Lung (tissue), 12 donors: ENCODE results near the gene CYSLTR2. TPM values are rescaled to one million over a fixed set of nuclear protein-coding genes. Genes with fewer than 3 reads are reported as not detected.

Source experiments
- ATAC-seq: fragments of 200-7000 bp; cut with Tn5 transposase; one replicate; pipeline ENCODE4 v1.9.1; 2020; ENCODE audit warnings: moderate number of reproducible peaks; ENCODE audit not compliant: insufficient read depth, low FRiP score
- DNase-seq, 3 donors: peaks; one replicate each; pipeline ENCODE4 v3.0.0-alpha.2; 2013 to 2017
- H3K27ac ChIP-seq, 2 donors: one replicate each; pipeline ENCODE4 v1.5.1; 2013; ENCODE audit warnings: mild to moderate bottlenecking in 2 of 2, moderate library complexity in 2 of 2, control low read depth in 1 of 2, inconsistent platforms in 1 of 2, low read depth in 1 of 2, low read length in 1 of 2
- H3K27me3 ChIP-seq, 3 donors: one replicate each; pipeline ENCODE4 v1.5.1; 2013; ENCODE audit warnings: low read length in 2 of 3; ENCODE audit not compliant: control insufficient read depth in 3 of 3, insufficient read depth in 3 of 3
- H3K36me3 ChIP-seq, 4 donors: one replicate each; pipeline ENCODE4 v1.5.1; 2013; ENCODE audit warnings: low read length in 4 of 4, mild to moderate bottlenecking in 1 of 4, moderate library complexity in 1 of 4; ENCODE audit not compliant: control insufficient read depth in 4 of 4, insufficient read depth in 4 of 4
- H3K4me1 ChIP-seq, 5 donors: one replicate each; pipeline ENCODE4 v1.5.1; 2013; ENCODE audit warnings: low read length in 5 of 5, mild to moderate bottlenecking in 2 of 5, moderate library complexity in 1 of 5; ENCODE audit not compliant: control insufficient read depth in 5 of 5, insufficient read depth in 5 of 5
- H3K4me3 ChIP-seq: one replicate; pipeline ENCODE4 v1.5.1; 2013; ENCODE audit warnings: mild to moderate bottlenecking, control low read depth, moderate library complexity
- H3K9ac ChIP-seq, 2 donors: one replicate each; pipeline ENCODE4 v1.5.1; 2013; ENCODE audit warnings: low read length in 2 of 2, control low read depth in 1 of 2; ENCODE audit not compliant: insufficient read depth in 1 of 2
- H3K9me3 ChIP-seq, 4 donors: one replicate each; pipeline ENCODE4 v1.5.1; 2013; ENCODE audit warnings: low read length in 3 of 4, mild to moderate bottlenecking in 1 of 4, moderate library complexity in 1 of 4; ENCODE audit not compliant: control insufficient read depth in 4 of 4, insufficient read depth in 3 of 4
- CTCF ChIP-seq: IDR thresholded peaks from 2 replicates; pipeline ENCODE4 v1.5.1; 2012; ENCODE audit warnings: mild to moderate bottlenecking; ENCODE audit errors: control extremely low read depth, extremely low read depth
- WGBS, 2 donors: extraction: QIAGEN DNeasy Blood & Tissue Kit; methylation state at CpG; one replicate each; pipeline ENCODE4 v1.1.7; 2013; 5-methylcytosine and 5-hydroxymethylcytosine counted together
- polyA plus RNA-seq, 2 donors: library from polyadenylated mRNA; stranded (reverse); fragments of 200-250 nt; gene quantifications; one replicate each; pipeline ENCODE4 v1.2.1, GENCODE V29; 2013
- total RNA-seq, 2 donors: library from RNA; depleted of rRNA in 1 of 2; stranded (reverse); fragments of >200 nt in 1 of 2; gene quantifications; one replicate each; pipeline ENCODE4 v1.2.1, GENCODE V29; 2014 to 2021
- donor health status: control.
- donor health status: control.
- donor health status: Bipolar disorder and iron deficiency.
- donor health status: healthy.
- donor health status: DM: yes; HTN: yes; CAD: no.

Gene CYSLTR2
- total and polyA plus RNA-seq, 4 donors: 0.32 to 0.92 (median 0.54) TPM

DNA sequence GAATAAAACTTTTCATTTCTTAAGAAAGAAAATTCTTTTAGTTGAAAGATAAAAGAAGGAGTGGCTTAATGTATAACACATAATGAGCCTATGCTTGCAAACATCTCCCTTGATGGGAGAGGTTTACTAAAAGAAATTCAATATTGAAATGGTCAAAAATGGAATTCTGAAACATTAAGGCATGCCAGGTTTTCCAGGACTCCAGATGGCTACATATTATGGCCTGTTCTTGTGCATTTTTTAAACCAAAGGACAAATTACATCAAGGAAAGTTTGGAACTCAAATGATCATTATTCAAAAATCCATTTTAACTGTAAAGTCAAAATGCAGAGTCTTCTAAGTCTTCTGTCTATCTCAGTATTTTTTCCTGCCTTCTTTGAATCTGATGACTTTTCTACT lies 19.1 kb upstream of the CYSLTR2 start:
- Histone ChIP-seq H3K27me3 (no peaks in the 10 kb centered on the region), H3K36me3 (no peaks in the 10 kb centered on the region), H3K27ac (no peak overlapping the region), H3K4me3 (no peak overlapping the region), H3K9me3 (peaks cover 2 to 9% (median 5%) of the 10 kb centered on the region in 4 donors), H3K9ac (no peak overlapping the region), H3K4me1 (no peaks in the 10 kb centered on the region)
- ATAC-seq: no peak
- no peak for TF ChIP-seq CTCF
- DNase-seq: no peak

- no peak for DNase-seq
Observed at GRCh38 chr13:48635478-48635877, 18.3 kb upstream of the CYSLTR2 start.

DNA sequence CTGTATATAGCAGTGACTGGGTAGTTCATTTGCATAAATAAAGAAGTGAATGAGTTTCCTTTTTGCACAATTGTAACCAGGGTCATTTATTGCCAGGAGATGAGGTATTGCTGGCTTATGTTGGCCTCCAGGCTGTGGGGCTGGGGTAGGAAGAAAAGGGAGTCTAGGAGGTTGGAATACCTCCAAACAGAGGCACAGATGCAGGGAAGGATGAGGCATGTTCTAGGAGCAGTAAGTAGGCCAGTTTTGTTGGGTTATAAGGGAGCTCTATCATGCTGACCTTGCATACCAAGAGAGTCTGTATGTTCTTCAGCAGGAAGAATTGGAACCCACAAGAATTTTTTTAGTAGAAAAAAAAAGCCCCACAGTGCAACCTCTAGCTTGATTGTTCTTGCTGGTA lies 17.2 kb upstream of the CYSLTR2 start:
- H3K36me3 ChIP-seq: no peaks in the 10 kb centered on the region
- peaks cover 2 to 9% (median 5%) of the 10 kb centered on the region in 4 donors for H3K9me3 ChIP-seq
- H3K4me3 ChIP-seq: no peak overlapping the region
- TF ChIP-seq CTCF: no peak
- no peak for ATAC-seq
- no peak for DNase-seq
- H3K4me1 ChIP-seq: no peaks in the 10 kb centered on the region
- H3K9ac ChIP-seq: no peak overlapping the region
- H3K27ac ChIP-seq: no peak overlapping the region
- no peaks in the 10 kb centered on the region for H3K27me3 ChIP-seq

More at GRCh38 chr13:48635478-48635877, 18.3 kb upstream of the CYSLTR2 start:
- no peak overlapping the region for H3K27ac ChIP-seq
- no peak for TF ChIP-seq CTCF
- H3K27me3 ChIP-seq: no peaks in the 10 kb centered on the region
- H3K9me3 ChIP-seq: peaks cover 2 to 9% (median 5%) of the 10 kb centered on the region in 4 donors
- no peaks in the 10 kb centered on the region for H3K36me3 ChIP-seq
- no peaks in the 10 kb centered on the region for H3K4me1 ChIP-seq
- no peak for ATAC-seq
- H3K9ac ChIP-seq: no peak overlapping the region
- H3K4me3 ChIP-seq: no peak overlapping the region

DNA sequence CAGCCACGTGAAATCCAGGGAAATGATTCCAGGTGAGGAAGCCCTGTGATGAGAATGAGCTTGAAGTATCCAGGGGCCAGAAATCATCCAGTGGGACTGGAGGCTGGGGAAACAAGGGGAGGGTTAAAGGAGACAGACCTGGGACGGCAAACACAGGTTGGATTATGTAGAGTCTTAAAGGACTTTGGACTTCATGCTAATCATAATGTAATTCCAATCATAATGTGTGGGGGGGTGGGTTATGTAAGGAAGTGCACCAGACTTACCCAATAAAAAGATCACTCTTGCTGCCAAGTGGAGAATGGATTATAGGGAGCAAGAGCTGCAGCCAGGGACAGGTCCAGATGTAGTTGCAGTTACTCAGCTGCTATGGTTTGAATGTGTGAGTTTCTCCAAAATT lies 16.1 kb upstream of the CYSLTR2 start:
- Histone ChIP-seq H3K9ac (no peak overlapping the region), H3K9me3 (peaks cover 2 to 9% (median 5%) of the 10 kb centered on the region in 4 donors), H3K27me3 (no peaks in the 10 kb centered on the region), H3K4me1 (no peaks in the 10 kb centered on the region), H3K27ac (no peak overlapping the region), H3K4me3 (no peak overlapping the region), H3K36me3 (no peaks in the 10 kb centered on the region)
- ATAC-seq: no peak
- WGBS, 2 donors: 44 to 65% methylated on average over 2 of the region's 2 CpGs
- no peak for TF ChIP-seq CTCF
- DNase-seq: no peak
